ENCODE data around the gene CGNL1.

The CGNL1 gene

DNA sequence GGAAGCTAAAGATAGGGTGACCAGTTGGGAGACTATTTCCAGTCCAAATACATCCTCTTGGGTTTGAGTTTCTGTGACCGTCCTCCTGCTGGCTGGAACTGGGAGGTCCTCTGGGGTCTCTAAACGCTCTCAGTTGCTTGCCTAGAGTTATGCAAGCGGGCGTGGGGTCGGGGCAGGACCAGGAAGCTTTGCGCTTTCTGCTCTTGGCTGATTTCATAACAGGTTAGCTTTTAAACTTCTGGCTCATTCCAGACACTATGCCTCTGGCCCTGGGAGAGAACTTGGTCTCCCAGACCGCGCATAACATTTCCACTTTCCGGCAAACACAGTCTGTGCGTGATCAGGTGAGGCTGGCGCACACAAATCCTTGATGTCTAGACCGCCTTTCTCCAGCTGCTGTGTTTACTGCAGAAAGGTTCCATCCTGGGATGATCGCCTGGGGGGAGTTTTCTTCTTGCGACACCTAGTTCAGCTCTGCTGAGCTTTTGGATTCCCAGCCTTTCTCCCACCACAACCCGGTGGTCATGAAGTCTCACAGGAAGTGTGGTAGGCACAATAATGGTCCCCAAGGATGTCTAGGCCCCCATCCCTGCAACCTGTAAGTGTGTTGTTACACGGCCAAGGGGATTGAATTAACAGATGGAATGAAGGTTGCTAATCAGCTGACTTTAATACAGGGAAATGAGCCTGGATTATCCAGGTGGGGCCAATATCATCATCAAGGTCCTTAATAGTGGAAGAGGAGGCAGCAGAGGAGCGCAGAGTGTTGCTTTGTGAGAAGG is 23.6 kb upstream of the CGNL1 start:
- DNase-seq, result no peak

DNA sequence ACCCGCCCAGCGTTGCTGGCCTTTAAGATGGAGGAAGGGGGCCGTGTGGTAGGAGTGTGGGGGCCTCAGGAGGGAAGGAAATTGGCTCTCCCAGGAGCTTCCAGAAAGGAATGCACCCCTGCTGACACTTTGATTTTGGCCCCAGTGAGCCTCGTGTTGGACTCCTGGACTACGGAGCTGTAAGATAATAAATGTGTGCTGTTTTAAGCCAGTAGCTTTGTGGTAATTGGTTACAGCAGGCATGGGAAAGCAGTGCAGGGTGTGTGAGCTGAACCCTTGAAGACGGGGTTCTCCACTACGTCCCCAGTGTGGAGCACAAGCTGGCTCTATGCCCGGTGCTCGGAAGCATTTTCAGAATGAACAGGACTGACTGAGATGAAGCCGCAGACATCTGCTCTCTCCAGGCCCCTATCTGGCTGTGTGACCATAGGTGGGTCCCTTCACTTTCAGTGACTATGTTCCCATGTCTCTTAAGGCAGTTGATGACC is 22.9 kb upstream of the CGNL1 start:
- no peak for DNase-seq

DNA sequence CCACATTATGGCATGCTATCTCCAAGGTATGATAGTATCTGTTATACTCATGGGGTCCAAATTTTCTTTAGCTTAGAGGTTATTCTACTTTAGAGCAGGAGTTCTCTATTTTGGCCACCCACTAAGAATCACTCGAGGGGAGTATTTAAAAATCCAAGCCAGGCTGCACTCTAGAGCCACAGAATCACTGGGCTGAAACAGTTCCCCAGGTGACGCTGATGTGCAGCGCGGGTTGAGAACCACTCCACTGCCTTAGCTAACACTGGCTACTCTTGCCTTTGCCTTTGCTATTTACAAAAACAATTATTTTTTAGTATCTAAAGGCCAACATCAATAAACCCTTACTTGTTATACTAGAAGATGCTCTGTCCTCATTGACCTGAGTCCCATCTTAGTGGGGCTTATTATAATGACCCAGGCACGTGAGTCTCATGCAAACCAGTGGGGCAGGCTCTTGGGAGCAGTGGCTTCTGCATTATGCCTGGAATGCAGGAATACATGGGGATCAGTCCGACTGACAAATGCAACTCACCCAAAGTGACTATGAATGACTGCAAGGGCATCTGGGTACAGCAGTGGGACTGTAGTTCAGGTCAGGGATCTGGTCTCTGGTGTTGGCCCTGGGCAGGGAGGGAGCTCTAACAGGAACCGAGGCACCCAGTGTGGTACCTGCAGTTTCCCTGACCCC is 21.7 kb upstream of the CGNL1 start:
- no peak for DNase-seq

DNA sequence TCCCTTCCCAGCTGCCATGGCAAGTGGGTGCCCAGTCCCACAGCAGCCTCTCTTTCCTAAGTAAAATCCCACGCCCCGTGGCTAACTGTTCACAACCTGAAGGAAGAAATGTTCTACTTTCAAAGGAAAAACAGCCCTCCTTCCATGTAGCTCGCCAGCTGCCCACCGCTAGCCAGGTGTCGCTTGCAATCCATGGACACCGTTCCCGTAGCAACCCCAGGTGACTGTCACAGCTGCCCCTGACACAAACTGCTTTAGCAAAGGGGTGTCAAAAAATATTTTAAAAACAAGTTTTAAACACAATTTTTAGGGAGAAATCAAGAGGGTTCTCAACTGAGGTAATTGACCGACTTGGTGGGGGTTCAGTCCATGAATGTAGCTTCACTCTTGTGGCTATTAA is 21.0 kb upstream of the CGNL1 start:
- DNase-seq, result no peak

DNA sequence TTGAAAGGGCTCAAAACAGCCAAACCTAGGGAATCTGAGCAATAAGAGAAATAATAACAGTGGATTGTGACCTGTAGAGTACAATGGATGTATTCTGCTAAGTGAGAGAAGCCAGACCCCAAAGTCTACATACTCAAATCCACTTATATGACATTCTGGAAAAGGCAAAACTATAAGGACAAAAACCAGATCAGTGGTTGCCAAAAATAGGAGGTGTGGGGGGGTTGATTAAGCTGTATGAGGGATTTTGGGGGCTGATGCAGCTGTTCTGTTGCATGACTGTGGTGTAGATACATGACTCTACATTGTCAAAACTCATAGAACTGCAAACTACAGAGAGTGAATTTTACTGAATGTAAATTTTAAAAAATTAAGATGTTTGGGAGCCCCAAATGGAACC is 20.1 kb upstream of the CGNL1 start:
- no peak for DNase-seq

DNA sequence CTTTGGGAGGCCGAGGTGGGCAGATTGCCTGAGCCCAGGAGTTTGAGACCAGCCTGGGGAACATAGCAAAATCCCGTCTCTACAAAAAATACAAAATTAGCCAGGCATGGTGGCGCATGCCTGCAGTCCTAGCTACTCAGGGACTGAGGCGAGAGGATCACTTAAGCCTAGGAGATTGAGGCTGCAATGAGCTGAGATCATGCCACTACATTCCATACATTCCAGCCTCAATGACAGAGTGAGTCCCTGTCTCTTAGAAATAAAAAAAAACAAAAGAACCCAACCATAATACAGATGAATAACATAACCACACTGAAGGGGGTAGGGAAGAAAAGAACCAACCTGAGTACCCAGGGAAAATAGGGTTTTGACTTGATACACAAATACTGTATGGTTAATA is 19.7 kb upstream of the CGNL1 start:
- DNase-seq, result no peak

DNA sequence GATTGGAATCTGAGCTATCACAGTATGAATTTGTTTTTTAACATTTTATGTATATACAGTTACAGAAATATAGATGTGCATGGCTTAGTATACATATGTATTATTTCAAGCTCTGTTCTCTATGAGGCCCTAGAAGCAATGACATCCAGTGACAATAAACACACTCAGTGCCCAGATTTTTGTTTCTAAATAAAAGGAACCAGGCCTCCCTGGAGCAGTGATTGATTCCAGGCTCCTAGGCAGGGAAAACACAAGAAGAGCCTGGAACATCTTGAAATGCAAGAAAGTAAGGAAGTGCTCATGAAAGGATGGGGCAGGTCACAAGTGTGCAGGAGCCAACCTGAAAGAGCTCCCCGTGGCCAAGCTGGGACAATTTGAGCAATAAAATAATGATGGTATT is 18.5 kb upstream of the CGNL1 start:
- no peak for DNase-seq

DNA sequence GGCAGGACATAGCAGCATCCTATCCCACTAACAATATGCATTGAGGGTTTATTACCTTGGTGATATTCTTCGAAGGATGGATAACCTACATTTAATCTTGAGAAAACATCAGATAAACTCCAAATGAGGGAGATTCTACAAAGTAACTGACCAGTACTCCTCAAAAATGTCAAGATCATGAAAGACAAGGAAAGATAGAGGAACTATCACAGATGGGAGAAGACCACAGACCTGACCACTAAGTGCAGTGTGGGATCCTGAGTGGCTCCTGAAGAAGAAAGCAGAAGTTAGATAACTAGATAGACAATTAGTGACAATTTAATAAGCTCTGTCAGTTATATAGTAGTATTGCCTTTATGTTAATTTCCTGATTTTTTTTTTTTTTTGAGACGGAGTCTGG is 17.7 kb upstream of the CGNL1 start:
- no peak for DNase-seq

DNA sequence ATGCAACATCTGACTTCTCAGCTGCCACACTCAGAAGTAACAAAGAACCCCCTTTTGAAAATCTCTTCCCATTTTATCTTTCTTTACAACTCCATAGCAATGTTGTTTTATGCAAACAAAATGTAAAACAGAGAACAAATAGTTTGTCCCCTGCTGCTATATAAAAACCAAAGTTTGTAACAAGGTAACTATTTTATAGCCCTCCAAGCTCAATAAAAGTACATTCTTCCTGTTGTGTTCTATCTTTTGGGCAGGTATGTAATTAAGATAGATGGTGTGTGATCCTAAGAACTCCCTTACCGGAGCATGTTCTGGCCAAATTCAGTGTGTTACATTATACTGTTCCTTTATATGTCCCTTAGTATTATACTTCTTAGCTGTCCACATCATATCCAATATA is 12.6 kb upstream of the CGNL1 start:
- DNase-seq, result no peak

DNA sequence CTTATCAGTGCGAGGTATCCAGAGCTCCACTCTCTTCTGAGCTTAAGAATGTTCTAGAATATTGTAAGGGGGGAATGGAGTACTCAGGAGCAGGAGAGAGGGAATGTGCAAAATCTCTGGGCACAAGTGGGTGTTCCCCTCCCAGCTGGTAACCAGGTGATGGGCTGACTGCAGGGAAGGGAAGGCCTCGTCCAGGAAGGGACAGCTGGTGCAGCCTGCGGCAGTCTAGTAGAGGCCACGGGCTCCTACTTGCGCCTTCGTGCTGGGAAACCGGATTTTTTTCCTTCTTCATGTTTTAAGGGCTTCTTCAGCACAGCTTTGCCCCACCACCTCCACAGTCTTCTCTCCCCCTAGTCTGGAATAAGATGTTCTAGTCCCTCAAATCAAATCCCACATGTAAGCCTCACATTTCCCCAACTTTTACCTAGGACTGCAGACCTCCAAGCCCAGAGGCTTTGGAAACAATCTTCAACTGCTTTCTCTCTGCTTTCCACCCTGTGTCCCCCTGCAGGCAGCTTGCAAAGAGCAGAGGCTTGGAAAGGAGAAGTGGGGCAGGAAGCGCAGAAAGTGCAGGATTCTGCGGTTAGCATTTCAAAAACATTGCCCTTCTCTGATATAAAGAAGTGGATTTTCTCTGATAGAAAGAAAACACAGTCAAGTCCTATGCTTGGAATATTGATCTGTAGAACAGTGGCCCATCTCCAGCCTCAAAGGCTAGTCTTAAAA is 11.9 kb upstream of the CGNL1 start:
- no peak for DNase-seq

DNA sequence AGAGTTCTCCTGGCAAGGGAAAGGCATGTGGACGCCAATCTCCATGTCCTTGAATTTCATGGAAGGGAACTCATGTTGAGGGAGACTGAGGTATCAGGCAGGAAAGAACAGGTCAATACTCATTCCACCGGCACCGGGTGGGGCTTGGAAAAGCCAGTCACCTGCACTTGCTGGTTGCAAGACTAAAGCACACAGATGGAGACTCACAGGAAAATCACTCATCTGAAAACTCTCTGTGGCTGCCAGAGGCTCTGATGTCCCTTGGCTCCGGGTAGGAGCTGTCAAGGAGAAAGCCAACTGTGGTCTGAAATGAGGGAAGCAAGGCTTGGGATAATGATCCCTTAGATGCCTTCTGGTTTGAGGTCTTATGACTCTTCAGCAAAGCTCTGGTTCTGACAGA is 8.7 kb upstream of the CGNL1 start:
- DNase-seq, result no peak

DNA sequence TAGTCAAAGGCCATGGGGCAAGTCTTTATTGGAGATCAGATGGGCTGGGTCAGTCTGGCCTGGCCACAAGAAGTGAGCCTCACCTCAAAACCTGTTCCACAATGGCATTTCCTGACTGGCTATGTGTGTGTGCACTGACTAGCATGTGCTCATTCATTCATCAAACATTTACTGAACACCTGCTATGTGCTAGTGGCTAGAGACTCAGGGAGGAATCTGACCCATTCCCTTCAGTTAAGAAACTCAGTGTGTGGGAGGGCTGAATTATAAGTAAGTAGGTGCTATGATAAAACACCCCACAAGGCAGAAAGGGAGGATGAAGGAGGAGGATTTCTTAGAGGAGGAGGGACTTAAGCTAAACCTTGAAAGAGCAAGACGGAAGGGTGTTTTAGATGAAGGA is 5.4 kb upstream of the CGNL1 start:
- DNase-seq, result no peak

DNA sequence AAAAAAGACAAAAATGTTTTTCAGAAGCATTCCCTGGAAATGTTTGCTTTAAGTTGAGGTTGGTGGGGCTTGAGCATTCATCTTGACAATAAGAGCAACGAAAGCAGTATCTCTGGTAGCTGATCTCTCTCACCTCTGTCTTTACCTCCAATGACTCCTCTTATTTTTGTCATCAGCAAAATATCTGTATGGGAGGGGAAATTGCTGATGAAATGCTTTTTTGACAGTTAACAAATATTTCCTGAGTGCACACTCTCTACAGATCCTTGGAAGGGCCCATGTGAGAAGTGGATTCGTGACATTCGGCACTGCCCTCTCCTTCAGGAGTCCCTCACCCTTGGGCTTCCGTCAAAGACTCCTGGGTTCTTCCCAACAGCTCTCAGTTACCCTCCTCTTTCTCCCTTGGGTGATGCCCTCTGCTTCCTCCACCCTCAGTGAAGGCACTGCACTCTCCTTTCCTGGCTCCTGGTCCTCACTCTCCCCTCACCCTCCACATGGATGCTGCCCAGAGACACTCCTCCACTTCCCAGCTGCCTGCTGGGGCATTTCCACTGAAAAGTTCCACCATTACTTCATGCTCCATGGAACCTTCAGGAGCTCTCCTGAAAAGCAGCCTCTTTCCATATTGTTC is 2.9 kb upstream of the CGNL1 start:
- DNase-seq, result no peak

DNA sequence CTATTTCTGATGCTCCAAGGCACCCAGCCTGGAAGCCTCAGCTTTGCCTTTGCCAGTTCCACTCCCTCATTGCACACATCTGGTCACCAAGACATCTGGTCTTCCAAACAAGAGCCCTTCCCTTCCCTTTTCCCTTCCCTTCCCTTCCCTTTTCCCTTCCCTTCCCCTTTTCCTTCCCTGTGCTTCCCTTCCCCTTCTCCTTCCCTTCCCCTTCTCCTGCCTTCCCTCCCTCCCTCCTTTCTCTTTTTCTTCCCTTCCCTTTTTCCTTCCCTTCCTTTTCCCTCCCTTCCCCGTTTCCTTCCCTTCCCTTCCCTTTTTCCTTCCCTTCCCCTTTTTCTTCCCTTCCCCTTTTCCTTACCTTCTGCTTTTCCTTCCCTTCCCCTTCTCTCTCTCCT is 2.4 kb upstream of the CGNL1 start:
- no peak for DNase-seq

DNA sequence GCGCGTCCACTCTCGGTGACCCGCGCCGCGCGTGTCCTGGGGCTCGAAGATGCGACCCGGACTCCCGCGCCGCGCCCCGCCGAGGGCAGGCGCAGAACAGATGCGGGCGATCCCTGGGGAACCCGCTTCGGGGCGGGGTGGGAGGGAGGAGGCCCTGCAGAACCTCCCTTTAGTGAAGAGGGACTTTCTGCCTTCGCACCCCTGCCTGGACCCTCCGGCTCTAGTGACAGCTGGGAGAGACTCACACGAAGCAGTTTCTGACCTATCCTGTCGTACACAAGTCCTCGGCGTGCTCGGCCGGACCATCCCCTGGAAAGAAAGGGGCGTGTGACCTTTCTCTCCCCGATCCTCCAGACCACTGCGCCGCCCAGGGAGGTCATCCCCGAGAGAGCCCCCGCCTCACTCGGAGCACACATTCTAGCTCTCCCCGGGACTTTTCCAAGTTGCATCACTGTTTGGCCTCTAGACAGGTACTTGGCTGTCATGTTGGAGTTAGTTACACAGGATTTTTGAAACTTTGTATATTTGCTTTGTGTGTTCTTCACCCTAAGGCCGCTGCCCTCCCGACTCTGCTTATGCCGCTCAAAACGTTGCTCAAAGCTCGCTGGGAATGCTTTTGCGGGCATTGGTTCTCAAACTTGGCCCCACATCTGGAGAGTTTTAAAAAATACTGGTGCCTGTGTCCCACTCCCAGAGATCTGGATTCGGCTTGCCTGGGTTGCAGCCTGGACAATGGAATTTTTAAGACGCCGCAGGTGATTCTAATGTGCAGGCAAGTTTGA is 582 bp downstream of the CGNL1 start:
- DNase-seq, result no peak

DNA sequence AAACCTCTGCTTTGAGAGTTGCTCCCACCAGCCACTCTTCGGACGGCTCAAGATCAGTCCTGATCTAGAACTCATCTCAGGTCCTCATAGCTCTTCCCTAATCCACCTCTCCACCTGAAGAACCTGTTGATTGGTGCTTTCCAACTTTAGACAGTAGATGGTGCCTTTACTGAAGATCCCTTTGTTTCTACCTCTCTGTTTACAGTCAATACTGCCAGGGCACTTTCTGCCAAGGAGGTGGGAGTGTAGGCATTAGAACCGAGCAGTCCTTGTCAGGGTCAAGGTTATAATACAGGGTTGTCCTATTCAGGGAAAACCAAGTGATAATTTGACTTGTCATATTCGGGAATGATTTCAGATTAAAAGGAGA is 1.2 kb downstream of the CGNL1 start:
- no peak for DNase-seq

DNA sequence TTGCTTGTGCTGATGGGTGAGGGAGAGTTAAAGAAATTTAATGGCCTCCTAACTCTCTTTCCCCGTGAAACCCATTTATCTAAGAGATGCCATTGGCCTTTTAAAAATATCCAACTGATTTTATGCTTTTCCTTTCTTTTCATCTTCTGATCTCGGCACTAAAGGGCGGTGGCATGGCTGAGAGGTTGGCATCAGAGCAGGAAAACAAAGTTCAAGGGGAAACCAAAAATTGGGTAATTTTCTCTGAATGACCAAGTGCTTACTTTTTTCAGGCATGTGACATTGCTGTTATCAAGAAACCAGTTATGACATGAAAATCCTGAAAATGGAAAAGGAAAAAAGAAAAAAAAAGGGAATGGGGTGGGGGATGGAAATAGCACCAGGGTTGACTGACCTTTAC is 3.2 kb downstream of the CGNL1 start:
- no peak for DNase-seq

DNA sequence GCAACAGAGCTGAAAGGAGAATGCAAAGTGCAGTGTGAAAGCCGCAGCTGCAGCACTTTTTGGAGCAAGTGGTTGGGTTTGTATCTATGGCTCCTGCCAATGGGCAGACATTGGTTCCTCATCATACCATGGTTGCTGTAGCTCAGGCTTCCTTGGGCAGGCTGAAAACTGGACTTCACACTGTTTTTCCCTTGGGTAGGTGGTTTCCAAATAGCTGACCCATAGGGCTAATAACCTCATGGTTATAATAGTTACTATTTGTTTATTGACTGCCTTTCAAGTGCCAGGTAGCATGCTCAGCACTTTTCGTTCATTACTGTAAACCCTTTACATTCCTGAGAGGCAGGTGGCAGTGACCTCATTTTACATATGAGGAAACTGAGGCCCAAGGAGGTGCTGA is 4.5 kb downstream of the CGNL1 start:
- DNase-seq, result no peak

DNA sequence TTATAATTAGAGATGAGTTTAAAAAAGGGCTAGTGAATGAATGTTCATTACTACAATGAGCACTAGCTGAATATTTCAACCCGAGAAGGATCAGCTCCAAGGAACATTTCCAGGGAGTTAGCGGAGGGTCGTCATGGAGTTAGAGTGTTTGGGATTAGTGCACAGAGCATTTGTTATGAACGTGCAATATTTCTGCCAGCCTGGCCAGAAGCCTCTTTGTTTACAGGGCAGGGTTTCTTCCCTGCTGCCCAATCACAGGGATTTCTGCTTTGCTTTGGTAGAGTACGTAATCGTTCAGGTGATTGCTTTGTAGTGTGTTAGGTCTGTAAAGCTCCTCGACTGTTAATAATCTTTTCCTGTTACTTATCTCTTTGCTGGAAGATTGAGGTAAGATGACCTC is 5.9 kb downstream of the CGNL1 start:
- DNase-seq, result no peak

DNA sequence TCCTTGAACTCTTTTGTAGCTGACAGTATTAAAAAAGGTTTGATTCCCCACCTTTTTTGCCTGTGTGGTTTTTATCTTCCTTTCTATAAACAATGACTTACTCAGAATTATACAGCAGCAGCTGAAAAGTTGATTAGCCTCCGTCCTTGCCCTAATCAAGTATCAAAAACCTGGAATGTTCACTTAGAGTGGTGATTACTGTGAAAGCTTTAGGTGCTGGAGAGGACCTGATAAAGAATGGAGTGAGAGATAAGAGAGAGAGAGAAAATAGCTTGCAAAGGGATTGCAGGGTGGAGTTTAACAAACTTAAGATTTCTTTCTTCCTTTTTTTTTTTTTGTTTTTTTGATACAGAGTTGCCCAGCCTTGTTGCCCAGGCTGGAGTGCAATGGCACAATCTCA is 6.7 kb downstream of the CGNL1 start:
- no peak for DNase-seq

DNA sequence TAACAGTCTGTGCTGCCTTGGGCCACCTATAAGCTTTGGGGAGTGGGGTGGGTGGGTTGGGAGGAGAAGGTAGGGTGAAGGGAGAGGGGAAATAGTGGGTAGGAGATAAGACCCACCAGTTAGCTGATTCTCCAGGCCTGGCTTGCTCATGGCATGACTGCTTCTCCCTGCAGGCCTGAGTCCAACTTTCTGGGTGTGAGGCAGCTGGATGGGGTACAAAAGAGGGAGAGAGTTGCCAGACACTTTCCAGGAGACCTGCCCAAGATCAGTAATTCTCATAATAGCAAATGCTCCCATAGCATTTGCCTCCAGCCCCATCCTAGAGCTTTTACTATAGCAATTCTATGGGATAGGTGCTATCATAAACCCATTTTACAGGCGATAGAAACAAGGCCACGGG is 7.7 kb downstream of the CGNL1 start:
- no peak for DNase-seq

DNA sequence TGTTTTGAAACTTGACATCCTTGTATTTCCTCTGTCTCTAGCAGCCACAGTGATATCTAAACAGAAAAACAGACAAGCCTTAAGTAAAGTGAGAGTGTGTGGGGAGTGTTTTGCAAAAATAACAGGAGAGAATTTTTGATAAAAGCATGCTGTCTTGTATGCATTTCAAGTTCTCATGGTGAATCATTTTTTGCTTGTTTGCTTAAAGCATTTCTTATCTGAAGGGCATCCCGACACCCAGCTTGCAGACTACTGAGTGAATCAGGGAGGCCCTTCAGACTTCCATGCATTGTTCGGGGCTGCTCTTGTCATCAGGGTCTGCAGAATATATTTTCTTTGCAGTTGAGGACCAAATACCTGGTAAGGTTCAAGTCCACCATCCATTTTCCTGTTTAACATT is 8.5 kb downstream of the CGNL1 start:
- DNase-seq, result no peak

DNA sequence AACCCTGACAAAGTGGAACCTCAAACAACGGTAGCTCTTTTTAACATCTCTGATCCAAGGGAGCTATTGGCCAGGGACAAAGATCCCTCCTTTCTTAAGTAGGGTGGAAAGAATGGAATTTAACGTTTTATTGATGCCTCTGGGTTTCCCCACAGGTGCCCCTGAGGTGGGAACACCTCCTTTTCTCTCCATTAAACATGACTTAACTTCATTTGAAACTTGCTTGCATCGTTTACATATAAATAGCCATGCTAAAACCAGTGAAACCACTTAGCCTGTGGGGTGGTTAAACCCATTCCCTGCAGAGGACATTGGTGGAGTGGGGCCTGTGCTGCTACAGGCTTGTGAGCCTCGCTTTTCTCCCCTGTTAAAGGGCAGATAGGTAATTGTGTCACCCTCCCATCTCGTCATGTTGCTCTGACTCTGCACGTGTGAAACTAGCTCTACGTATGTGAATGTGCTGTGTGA is 9.7 kb downstream of the CGNL1 start:
- no peak for DNase-seq
